IMR-90 (cell line): ENCODE measurements around the gene ASIC2. TPM values are rescaled to one million over a fixed set of nuclear protein-coding genes. Genes with fewer than 3 reads are reported as not detected.

Source experiments
- ATAC-seq: fragments of 200-7000 bp; cut with Tn5 transposase; 2 replicates; pipeline ENCODE4 v1.9.1; 2020; ENCODE audit warnings: low read depth, mild to moderate bottlenecking, moderate library complexity
- BruUV-seq: library from RNA; stranded (reverse); fragments of 400-500 nt; replicated peaks from 2 replicates; lab custom pipeline; 2021; lab: Mats Ljungman, UMichigan
- CTCF ChIA-PET: fragments of 300-600 bp; formaldehyde crosslinking; extraction: SDS; loops from one replicate; lab custom pipeline; 2021; ENCODE audit warnings: antibody characterized with exemption; lab: Yijun Ruan, JAX
- POLR2A ChIA-PET: fragments of 300-600 bp; sonication (Branson Sonifier 250); formaldehyde crosslinking; loops from one replicate; lab custom pipeline; 2022; ENCODE audit warnings: antibody characterized with exemption; ENCODE audit not compliant: unreplicated experiment; lab: Charles Lee
- DNase-seq: peaks from one replicate; pipeline ENCODE4 v3.0.0; 2013
- H2AFZ ChIP-seq: replicated peaks from 2 replicates; pipeline ENCODE3; 2013; ENCODE audit warnings: low read length, mild to moderate bottlenecking; ENCODE audit not compliant: poor library complexity
- H2AK5ac ChIP-seq: 2 replicates; pipeline ENCODE4 v1.6.1; 2013; ENCODE audit warnings: low read depth, low read length, inconsistent platforms
- H2AK9ac ChIP-seq: replicated peaks from 2 replicates; pipeline ENCODE3; 2013; ENCODE audit warnings: mild to moderate bottlenecking, low read depth, low read length, moderate library complexity; ENCODE audit not compliant: poor library complexity
- H2BK120ac ChIP-seq: 2 replicates; pipeline ENCODE4 v1.6.1; 2013; ENCODE audit warnings: low read depth, low read length, inconsistent platforms
- H2BK15ac ChIP-seq: 3 replicates; pipeline ENCODE4 v1.6.1; 2013; ENCODE audit warnings: low read depth, low read length, inconsistent platforms
- H2BK20ac ChIP-seq: 2 replicates; pipeline ENCODE4 v1.6.1; 2013; ENCODE audit warnings: low read depth, mild to moderate bottlenecking, inconsistent platforms, low read length, moderate library complexity
- H2BK5ac ChIP-seq: 2 replicates; pipeline ENCODE4 v1.6.1; 2013; ENCODE audit warnings: mild to moderate bottlenecking, low read depth, low read length, inconsistent platforms; ENCODE audit not compliant: poor library complexity, severe bottlenecking
- H3K14ac ChIP-seq: replicated peaks from 2 replicates; pipeline ENCODE4 v1.6.1; 2013; ENCODE audit warnings: low read depth, low read length, inconsistent platforms
- H3K18ac ChIP-seq: 2 replicates; pipeline ENCODE4 v1.6.1; 2013; ENCODE audit warnings: low read depth, low read length, control low read depth
- H3K23ac ChIP-seq: 2 replicates; pipeline ENCODE4 v1.6.1; 2013; ENCODE audit warnings: low read depth, low read length, inconsistent platforms
- H3K27ac ChIP-seq: 2 replicates; pipeline ENCODE4 v1.5.1; 2013; ENCODE audit warnings: mild to moderate bottlenecking, control low read depth, low read length; ENCODE audit not compliant: insufficient read depth
- H3K27me3 ChIP-seq: 2 replicates; pipeline ENCODE4 v1.6.1; 2013; ENCODE audit warnings: low read length; ENCODE audit not compliant: control insufficient read depth, insufficient read depth
- H3K36me3 ChIP-seq: 2 replicates; pipeline ENCODE4 v1.6.1; 2013; ENCODE audit warnings: low read length, mixed read lengths; ENCODE audit not compliant: control insufficient read depth, insufficient read depth
- H3K4ac ChIP-seq: 2 replicates; pipeline ENCODE4 v1.6.1; 2013; ENCODE audit warnings: low read depth, low read length, inconsistent platforms
- H3K4me1 ChIP-seq: 2 replicates; pipeline ENCODE4 v1.6.1; 2013; ENCODE audit warnings: low read length, mixed read lengths; ENCODE audit not compliant: control insufficient read depth, insufficient read depth
- H3K4me2 ChIP-seq: 2 replicates; pipeline ENCODE4 v1.6.1; 2013; ENCODE audit warnings: low read depth, mild to moderate bottlenecking, control low read depth, low read length, moderate library complexity
- H3K4me3 ChIP-seq: 2 replicates; pipeline ENCODE4 v1.5.1; 2013; ENCODE audit warnings: low read depth, mild to moderate bottlenecking, control low read depth, low read length, moderate library complexity; ENCODE audit not compliant: insufficient read depth
- H3K56ac ChIP-seq: 2 replicates; pipeline ENCODE4 v1.6.1; 2013; ENCODE audit warnings: low read length, inconsistent platforms; ENCODE audit not compliant: insufficient read depth; ENCODE audit errors: extremely low read depth
- H3K79me1 ChIP-seq, 2 experiments: 2 replicates each; pipeline ENCODE4 v1.6.1; 2013; ENCODE audit warnings: low read length in 2 of 2, inconsistent platforms in 1 of 2, low read depth in 1 of 2
- H3K9ac ChIP-seq: 2 replicates; pipeline ENCODE4 v1.6.1; 2013; ENCODE audit warnings: low read depth, low read length, control low read depth
- H3K9me1 ChIP-seq: 2 replicates; pipeline ENCODE4 v1.6.1; 2013; ENCODE audit warnings: low read length, inconsistent platforms; ENCODE audit not compliant: insufficient read depth
- H3K9me3 ChIP-seq: 2 replicates; pipeline ENCODE4 v1.6.1; 2013; ENCODE audit warnings: low read length; ENCODE audit not compliant: control insufficient read depth, insufficient read depth
- H4K20me1 ChIP-seq: 2 replicates; pipeline ENCODE4 v1.6.1; 2013; ENCODE audit warnings: low read length, inconsistent platforms; ENCODE audit not compliant: insufficient read depth
- H4K5ac ChIP-seq: 2 replicates; pipeline ENCODE4 v1.6.1; 2013; ENCODE audit warnings: mild to moderate bottlenecking, low read depth, low read length, control low read depth
- H4K8ac ChIP-seq, 2 experiments: 2 replicates each; pipeline ENCODE4 v1.6.1; 2013; ENCODE audit warnings: low read depth in 2 of 2, low read length in 2 of 2, control low read depth in 1 of 2, inconsistent platforms in 1 of 2
- H4K91ac ChIP-seq: 2 replicates; pipeline ENCODE4 v1.6.1; 2013; ENCODE audit warnings: low read depth, low read length, inconsistent platforms; ENCODE audit not compliant: insufficient read depth
- BHLHE40 ChIP-seq: fragments of 150-350 bp; IDR thresholded peaks from 2 replicates; pipeline ENCODE4 v1.6.1; 2016; ENCODE audit warnings: mild to moderate bottlenecking, low read depth, low read length
- CEBPB ChIP-seq: IDR thresholded peaks from 2 replicates; pipeline ENCODE4 v1.6.1; 2012; ENCODE audit warnings: low read depth, low read length, improper control_type of control experiment
- FOS ChIP-seq: fragments of 150-350 bp; IDR thresholded peaks from 2 replicates; pipeline ENCODE4 v1.6.1; 2016; ENCODE audit warnings: low read depth, low read length
- MAFK ChIP-seq: IDR thresholded peaks from 2 replicates; pipeline ENCODE4 v1.6.1; 2012; ENCODE audit warnings: low read depth, low read length, improper control_type of control experiment
- MXI1 ChIP-seq: IDR thresholded peaks from 2 replicates; pipeline ENCODE4 v1.6.1; 2012; ENCODE audit warnings: low read depth, mild to moderate bottlenecking, low read length, moderate library complexity, borderline replicate concordance
- NFE2L2 ChIP-seq: fragments of 150-350 bp; IDR thresholded peaks from 2 replicates; pipeline ENCODE4 v1.6.1; 2016; ENCODE audit warnings: low read depth, mild to moderate bottlenecking, low read length
- RAD21 ChIP-seq: IDR thresholded peaks from 2 replicates; pipeline ENCODE4 v1.6.1; 2012; ENCODE audit warnings: low read length, improper control_type of control experiment
- RFX5 ChIP-seq: IDR thresholded peaks from 2 replicates; pipeline ENCODE4 v1.8.0; 2012; ENCODE audit warnings: low read depth, mild to moderate bottlenecking, low read length, moderate library complexity
- SMC3 ChIP-seq: fragments of 150-350 bp; IDR thresholded peaks from 2 replicates; pipeline ENCODE4 v1.6.1; 2016; ENCODE audit warnings: low read depth, mild to moderate bottlenecking, antibody characterized with exemption, low read length, moderate library complexity
- USF2 ChIP-seq: fragments of 150-350 bp; IDR thresholded peaks from 2 replicates; pipeline ENCODE4 v1.6.1; 2017; ENCODE audit warnings: mild to moderate bottlenecking, antibody characterized with exemption, low read length, low read depth
- WGBS, 2 experiments: methylation state at CpG; one replicate each; pipeline versions ENCODE4 v1.1.5 to v1.1.7; 2013; ENCODE audit warnings: missing lambda C conversion rate in 2 of 2; ENCODE audit not compliant: insufficient read length in 1 of 2; ENCODE audit errors: extremely low coverage in 2 of 2; 5-methylcytosine and 5-hydroxymethylcytosine counted together
- dilution Hi-C: fragments of 300-500 bp; cut with HindIII; formaldehyde crosslinking; loops from one replicate; pipeline ENCODE4 v1.14.3; 2018; ENCODE audit warnings: low sequenced_read_pairs; ENCODE audit not compliant: unreplicated experiment
- in situ Hi-C: fragments of 300-500 bp; cut with MboI; formaldehyde crosslinking; loops from 3 replicates; pipeline ENCODE4 v1.14.3; 2019; ENCODE audit warnings: low sequenced_read_pairs, inconsistent platforms, mixed read lengths
- intact Hi-C: fragments of 100-400 bp; cut with micrococcal nuclease; formaldehyde crosslinking; loops from 2 replicates; pipeline ENCODE4 v1.10.0; 2022
- polyA plus RNA-seq, 3 experiments: library from polyadenylated mRNA; depleted of rRNA; stranded (reverse); fragments of >200 nt; gene quantifications; 2 replicates each; pipeline ENCODE4 v1.2.3, GENCODE V29; 2012; ENCODE audit warnings: low replicate concordance in 1 of 3
- total RNA-seq: library from RNA; depleted of rRNA; stranded (reverse); fragments of >200 nt; gene quantifications from 2 replicates; pipeline ENCODE4 v1.2.3, GENCODE V29; 2012
- TF ChIP-seq, protein P1 (sequence below): conservative IDR thresholded peaks from 2 replicates; pipeline ENCODE4 v1.5.1; 2012; ENCODE audit warnings: mild to moderate bottlenecking, low read depth, low read length, improper control_type of control experiment
- TF ChIP-seq, protein P2 (sequence below): fragments of 150-350 bp; IDR thresholded peaks from 2 replicates; pipeline ENCODE4 v1.6.1; 2016; ENCODE audit warnings: low read depth, mild to moderate bottlenecking, low read length, moderate library complexity, borderline replicate concordance

ASIC2 gene
- total and polyA plus RNA-seq, 2 of the 4 experiments (the other 2 are of a cell fraction), result under 0.01 to 0.15 TPM

GRCh38 chr17:33290253-33290652, 2.8 kb downstream of the ASIC2 start:
- Histone ChIP-seq H3K56ac (no peak overlapping the region), H3K4me1 (no peaks in the 10 kb centered on the region; the same call in 1 of the 2 replicates), H3K14ac (no peak overlapping the region), H4K20me1 (no peaks in the 10 kb centered on the region), H3K27ac (no peak overlapping the region), H2BK20ac (no peak overlapping the region), H4K8ac (no peak overlapping the region), H2BK120ac (no peak overlapping the region), H3K4me2 (no peak overlapping the region), H4K91ac (no peak overlapping the region), H3K9ac (no peak overlapping the region), H2AK5ac (no peak overlapping the region), H3K9me3 (no peaks in the 10 kb centered on the region), H2BK15ac (no peak overlapping the region), H3K4me3 (no peak overlapping the region), H3K23ac (no peak overlapping the region), H4K5ac (no peak overlapping the region), H3K79me1 (no peaks in the 10 kb centered on the region), H2AK9ac (no peak overlapping the region), H3K18ac (no peak overlapping the region), H3K4ac (no peak overlapping the region), H2BK5ac (no peak overlapping the region), H2AFZ (no peak overlapping the region), H3K36me3 (no peaks in the 10 kb centered on the region), H3K27me3 (peaks cover 21% of the 10 kb centered on the region), H3K9me1 (peaks cover 3% of the 10 kb centered on the region; the same call in 1 of the 2 replicates)
- TF ChIP-seq BHLHE40, result no peak
- no peak for TF ChIP-seq RFX5
- no peak for TF ChIP-seq CEBPB
- TF ChIP-seq MAFK, result no peak
- TF ChIP-seq USF2, result no peak
- TF ChIP-seq NFE2L2, result no peak
- no peak for TF ChIP-seq MXI1
- TF ChIP-seq, protein P1, sequence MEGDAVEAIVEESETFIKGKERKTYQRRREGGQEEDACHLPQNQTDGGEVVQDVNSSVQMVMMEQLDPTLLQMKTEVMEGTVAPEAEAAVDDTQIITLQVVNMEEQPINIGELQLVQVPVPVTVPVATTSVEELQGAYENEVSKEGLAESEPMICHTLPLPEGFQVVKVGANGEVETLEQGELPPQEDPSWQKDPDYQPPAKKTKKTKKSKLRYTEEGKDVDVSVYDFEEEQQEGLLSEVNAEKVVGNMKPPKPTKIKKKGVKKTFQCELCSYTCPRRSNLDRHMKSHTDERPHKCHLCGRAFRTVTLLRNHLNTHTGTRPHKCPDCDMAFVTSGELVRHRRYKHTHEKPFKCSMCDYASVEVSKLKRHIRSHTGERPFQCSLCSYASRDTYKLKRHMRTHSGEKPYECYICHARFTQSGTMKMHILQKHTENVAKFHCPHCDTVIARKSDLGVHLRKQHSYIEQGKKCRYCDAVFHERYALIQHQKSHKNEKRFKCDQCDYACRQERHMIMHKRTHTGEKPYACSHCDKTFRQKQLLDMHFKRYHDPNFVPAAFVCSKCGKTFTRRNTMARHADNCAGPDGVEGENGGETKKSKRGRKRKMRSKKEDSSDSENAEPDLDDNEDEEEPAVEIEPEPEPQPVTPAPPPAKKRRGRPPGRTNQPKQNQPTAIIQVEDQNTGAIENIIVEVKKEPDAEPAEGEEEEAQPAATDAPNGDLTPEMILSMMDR, result no peak
- TF ChIP-seq RAD21, result no peak
- TF ChIP-seq, protein P2, sequence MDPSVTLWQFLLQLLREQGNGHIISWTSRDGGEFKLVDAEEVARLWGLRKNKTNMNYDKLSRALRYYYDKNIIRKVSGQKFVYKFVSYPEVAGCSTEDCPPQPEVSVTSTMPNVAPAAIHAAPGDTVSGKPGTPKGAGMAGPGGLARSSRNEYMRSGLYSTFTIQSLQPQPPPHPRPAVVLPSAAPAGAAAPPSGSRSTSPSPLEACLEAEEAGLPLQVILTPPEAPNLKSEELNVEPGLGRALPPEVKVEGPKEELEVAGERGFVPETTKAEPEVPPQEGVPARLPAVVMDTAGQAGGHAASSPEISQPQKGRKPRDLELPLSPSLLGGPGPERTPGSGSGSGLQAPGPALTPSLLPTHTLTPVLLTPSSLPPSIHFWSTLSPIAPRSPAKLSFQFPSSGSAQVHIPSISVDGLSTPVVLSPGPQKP, result no peak
- TF ChIP-seq SMC3, result no peak
- TF ChIP-seq FOS, result no peak
- ChIA-PET CTCF (interaction anchor here (0.7 to 1.1 kb wide), 2 partner anchors 90 to 288 kb away, joined by 3 read pairs; no protein-coding TSS in a partner anchor), POLR2A (no interaction called here)
- BruUV-seq, result no TSS peak
- in situ Hi-C loops, result no loop called here
- dilution Hi-C loops, result no loop called here
- intact Hi-C loops, result loop anchor here (2.0 to 10.0 kb wide), 3 partner anchors 73 to 251 kb away; no protein-coding TSS in a partner anchor
- ATAC-seq (no peak), DNase-seq (no peak)
- no CpG with 5 or more reads among the region's 8 CpGs for WGBS, 2 experiments
